Stimulated activated CD8-positive, alpha-beta memory T cell treated with anti-CD3 and anti-CD28 coated beads, Interleukin-4, amount 100 ng/mL, for 48 hours (primary cell): Measurements from ENCODE around the gene TFR2.
A peak's percentile ranks its signal among the peaks of the same experiment; 100 is the strongest.
"Not testable (repeated sequence)": the region's sequence is repeated elsewhere in the genome, so short reads cannot be mapped to it uniquely, and the experiment has no call there.

ENCODE experiments used
- DNase-seq: peaks from one replicate; pipeline ENCODE4 v3.0.0-alpha.2; 2020

The TFR2 gene

GRCh38 chr7:100677308-100678267, 36.2 kb upstream of the TFR2 start:
- DNase-seq = no peak

GRCh38 chr7:100676501-100677306, 35.4 kb upstream of the TFR2 start:
- no peak for DNase-seq

- peak; percentile 83 for DNase-seq
Observed at GRCh38 chr7:100675581-100676350, 34.4 kb upstream of the TFR2 start.

- peak; percentile 58 for DNase-seq
Observed at GRCh38 chr7:100675105-100675451, 33.7 kb upstream of the TFR2 start.

DNA sequence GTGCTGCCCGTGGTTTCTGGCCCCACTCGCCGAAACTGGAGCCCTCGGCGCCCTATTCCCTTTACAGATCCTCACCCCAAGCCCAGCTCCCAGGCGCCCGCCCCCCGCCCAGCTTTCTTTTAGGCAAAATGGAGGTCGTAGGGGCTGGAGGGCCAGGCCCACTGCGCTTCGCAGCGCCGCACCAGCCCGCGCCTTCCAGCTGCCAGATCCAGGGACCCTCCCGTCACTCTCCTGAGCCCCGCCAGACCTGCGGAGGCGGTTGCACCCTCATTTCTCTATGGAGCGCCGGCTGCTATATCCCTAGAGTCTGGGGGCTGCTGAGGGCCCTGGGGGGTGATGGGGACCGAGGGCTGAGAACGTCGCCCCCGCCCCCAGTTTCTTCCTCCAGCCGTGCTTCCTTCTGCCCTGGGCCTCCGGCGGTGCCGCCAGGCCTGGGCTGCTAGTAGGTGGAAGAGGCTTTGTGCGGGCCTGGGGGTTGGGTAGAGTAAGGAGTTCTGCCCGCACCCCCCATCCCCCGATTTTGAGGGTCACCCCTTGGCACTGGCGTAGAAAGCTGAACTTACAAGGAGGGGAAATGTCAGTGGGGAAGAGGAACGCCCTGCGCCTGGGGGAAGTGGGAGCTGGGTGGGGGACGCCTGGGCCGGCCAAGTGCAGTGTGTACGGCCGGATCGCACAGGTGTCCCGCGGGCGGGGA, 33.2 kb upstream of the TFR2 start:
- peak; percentile 51 for DNase-seq

GRCh38 chr7:100673942-100674410, 32.6 kb upstream of the TFR2 start:
- peak; percentile 66 for DNase-seq

- peak; percentile 100 for DNase-seq
Observed at GRCh38 chr7:100673302-100673941, 32.1 kb upstream of the TFR2 start, which contains the start of gene GNB2. GNB2 (plus strand) TSS chr7:100673740; CDS start chr7:100676266, 2,526 bp downstream.

DNA sequence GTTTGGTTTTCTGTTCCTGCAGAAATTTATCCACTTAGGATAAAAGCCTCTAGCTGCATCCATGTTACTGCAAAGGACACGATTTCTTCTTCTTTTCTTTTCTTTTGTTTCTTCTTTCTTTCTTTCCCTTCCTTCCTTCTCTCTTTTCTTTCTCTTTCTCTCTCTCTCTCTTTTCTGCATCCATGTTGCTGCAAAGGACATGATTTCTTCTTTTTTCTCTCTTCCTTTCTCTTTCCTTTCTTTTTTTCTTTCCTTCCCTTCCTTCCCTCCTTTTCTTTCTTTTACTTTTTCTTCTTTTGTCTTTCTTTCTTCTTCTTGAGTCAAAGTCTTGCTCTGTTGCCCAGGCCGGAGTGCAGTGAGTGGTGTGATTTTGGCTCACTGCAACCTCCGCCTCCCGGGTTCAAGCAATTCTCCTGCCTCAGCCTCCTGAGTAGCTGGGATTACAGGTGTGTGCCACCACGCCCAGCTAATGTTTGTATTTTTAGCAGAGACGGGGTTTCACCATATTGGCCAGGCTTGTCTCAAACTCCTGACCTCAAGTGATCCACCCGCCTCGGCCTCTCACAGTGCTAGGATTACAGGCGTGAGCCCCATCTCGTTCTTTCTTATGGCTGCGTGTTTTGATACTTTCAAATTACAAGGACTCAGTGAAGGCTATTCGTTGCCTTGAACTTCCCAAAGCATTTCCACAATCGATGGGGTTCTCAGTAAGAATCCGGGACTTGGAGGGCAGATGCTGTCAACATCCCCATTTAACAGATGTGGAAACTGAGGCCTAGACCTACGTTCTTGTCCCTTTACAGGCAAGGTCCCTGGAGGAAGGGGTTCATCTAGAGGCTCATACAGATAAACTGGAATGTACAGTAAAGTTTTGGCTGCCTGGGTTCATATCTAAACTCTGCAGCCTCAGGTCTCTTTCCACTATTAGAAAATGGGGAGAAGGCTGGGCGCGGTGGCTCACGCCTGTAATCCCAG, 30.3 kb upstream of the TFR2 start:
- DNase-seq = no peak

- no peak for DNase-seq
Observed at GRCh38 chr7:100670074-100670473, 28.7 kb upstream of the TFR2 start.

GRCh38 chr7:100669106-100669505, 27.8 kb upstream of the TFR2 start:
- DNase-seq = not testable (repeated sequence)

DNA sequence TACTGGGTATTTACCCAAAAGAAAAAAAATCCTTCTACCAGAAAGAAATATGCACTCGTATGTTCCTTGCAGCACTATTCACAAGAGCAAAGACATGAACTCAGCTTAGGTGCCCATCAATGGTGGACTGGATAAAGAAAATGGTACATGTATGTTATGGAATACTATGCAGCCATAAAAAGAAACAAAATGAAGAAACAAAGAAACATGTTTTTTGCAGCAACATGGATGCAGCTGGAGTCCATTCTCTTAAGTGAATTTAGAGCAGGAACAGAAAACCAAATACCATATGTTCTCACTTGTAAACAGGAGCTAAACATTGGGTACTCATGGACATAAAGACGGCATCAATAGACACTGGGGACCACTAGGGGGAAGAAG, 26.7 kb upstream of the TFR2 start:
- DNase-seq = no peak

DNA sequence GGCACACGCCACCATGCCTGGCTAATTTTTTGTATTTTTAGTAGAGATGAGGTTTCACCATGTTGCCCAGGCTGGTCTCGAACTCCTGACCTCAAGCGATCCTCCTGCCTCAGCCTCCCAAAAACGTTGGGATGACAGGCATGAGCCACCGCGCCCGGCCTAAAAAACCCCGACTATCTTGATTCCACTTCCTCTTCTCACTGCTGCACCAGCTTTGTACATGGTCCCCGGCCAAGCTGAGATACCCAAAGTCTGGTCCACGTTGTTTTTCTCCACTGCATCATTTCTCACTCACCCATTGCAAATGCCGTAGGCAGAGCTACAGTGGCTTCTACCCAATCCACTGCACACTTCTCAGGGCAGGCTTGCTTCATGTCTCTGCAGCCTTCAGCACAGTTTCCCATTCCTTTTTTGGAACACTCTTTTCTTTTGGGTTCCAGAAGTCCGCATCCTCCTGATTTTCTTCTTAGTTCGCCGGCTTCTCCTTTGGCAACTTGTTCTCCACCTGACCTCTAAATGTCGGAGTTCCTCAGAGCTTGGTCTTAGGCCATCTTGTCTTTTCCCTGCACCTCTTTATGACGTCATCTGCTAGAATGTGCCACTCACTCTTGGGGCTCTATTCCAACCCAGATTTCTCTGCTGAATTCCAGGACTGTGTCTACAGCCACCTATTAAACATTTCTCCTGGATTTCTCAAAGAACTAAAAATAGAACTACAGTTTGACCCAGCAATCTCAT, 26.1 kb upstream of the TFR2 start:
- no peak for DNase-seq

GRCh38 chr7:100665168-100665726, 23.9 kb upstream of the TFR2 start:
- no peak for DNase-seq

DNA sequence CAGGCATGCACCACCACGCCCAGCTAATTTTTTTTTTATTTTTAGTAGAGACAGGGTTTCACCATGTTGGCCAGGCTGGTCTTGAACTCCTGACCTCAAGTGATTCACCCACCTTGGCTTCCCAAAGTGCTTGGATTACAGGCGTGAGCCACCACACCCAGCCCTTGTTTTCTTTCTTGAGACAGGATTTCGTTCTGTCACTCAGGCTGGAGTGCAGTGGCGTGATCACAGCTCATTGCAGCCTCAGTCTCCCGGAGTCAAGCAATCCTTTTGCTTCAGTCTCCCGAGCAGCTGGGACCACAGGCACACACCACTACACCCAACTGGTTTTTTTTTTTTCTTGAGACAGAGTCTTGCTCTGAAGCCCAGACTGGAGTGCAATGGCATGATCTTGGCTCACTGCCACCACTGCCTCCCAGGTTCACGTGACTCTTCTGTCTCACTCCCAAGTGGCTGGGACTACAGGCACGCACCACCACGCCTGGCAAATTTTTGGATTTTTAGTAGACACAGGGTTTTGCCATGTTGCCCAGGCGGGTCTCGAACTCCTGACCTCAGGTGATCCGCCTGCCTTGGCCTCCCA, 20.9 kb upstream of the TFR2 start:
- not testable (repeated sequence) for DNase-seq

DNA sequence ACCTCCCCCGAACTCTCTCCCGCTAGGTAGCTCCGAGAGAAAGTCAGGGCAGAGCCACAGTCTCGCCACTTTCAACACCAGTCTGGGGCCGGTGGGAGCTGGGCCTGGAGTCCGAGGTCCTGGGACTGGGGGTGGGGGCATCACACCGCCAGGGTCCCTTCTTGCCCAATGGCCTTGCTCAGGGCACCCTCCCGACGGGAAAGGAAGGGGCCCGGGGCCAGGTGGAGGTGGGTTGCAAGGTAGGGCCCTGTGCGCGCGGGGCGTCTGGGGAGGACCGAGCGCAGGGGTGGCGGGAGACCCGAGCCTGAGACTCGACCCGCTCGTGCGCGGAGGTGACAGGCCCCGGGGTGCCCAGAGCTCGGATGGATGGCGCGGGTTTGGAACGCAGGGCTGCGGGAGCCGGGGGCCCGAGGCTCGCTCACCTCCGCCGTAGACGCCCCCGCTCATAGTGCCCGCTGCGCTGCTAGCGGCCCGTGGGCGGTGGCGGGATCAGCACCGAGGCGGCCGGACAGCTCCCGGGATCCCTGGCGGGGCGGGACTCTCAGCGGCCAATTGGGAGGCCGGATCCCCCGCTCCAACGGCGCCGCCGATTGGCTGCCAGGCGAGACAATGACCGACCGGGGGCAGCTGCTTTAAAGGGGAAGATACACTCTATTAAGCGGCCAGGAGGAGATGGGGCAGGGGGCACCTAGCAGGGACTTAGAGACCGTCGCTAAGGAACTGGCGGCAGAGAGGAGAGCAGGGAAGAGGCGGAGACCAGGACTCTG, 14.7 kb upstream of the TFR2 start, which contains the start of gene ACTL6B:
Gene ACTL6B, minus strand, starts transcription at position 541 of the 767 bp plus-strand sequence. Its CDS starts 94 bp downstream, at position 447.
- DNase-seq = peak; percentile 85

DNA sequence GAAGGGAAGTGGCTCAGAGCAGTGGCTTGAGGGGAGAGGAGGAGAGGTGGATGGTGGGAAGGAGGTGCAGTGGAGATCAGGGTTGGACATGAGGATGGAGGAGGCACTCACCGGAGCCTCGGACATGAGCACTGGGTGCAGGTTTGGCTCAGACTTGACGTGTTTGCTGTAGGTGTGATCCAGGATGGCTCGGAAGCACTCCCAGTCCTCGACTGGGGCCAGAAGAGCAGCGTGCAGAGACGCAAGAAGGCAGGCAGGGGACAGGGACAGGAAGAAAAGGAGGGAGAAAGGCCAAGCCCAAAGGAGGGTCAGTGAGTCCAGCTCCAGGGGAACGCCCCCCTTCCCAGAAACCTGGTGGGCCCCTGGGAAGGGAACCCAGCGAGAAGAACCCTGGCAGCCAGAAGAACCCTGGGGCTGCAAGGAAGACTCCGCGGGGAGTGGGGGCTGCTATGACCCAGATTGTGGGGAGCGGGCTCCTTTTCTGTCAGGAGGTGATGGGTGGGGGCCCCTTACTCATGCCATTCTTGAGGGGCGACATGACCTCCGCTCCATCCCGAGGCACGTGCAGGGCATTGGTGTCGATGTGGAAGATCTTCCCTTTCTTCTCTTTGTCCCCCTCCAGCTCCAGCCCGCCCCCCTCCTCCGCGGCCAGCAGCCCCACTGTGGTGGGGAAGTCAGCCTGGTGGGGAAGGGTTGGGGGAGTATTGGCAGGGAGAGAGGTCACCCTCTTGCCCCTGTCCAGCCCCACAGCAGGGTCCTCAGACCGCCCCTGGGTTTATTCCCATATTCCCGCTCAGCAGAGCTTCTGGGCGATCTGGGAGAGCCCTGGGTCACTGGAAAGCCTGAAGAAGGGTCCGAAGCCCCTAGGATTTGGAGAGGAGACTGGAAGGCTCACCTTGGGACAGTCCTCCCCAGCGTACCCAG, 13.8 kb upstream of the TFR2 start:
- DNase-seq = no peak
